Amygdala (tissue), 56 donors: Measurements from ENCODE around the gene FGF12.
"Not testable (repeated sequence)": the region's sequence is repeated elsewhere in the genome, so short reads cannot be mapped to it uniquely, and the experiment has no call there.

Experiments used
- DNase-seq, 56 donors: peaks; one replicate each; lab custom pipeline; 2025; lab: John Stamatoyannopoulos, UW

The FGF12 gene

GRCh38 chr3:192727032-192727847 lies at the start of gene FGF12:
FGF12 (minus strand) TSS chr3:192727541.
- DNase-seq = peak; percentile 11 to 91 (median 72)

- DNase-seq = not testable (repeated sequence)
These were observed 47.0 kb upstream of the FGF12 start for GRCh38 chr3:192774341-192774740.

GRCh38 chr3:192772240-192772894 lies 45.0 kb upstream of the FGF12 start:
- DNase-seq = peak in 23 of 56 donors; percentile 2 to 56 (median 26)

- no peak for DNase-seq
These were observed 31.3 kb upstream of the FGF12 start for GRCh38 chr3:192758654-192759053.

GRCh38 chr3:192751148-192751547 lies 23.8 kb upstream of the FGF12 start:
- DNase-seq = no peak

- no peak for DNase-seq
These were observed 22.9 kb upstream of the FGF12 start for GRCh38 chr3:192750201-192750600.

GRCh38 chr3:192747746-192748145 lies 20.4 kb upstream of the FGF12 start:
- DNase-seq = peak in 9 of 56 donors; percentile 1 to 71 (median 13)

GRCh38 chr3:192747145-192747544 lies 19.8 kb upstream of the FGF12 start:
- DNase-seq = no peak

- DNase-seq = no peak
These were observed 17.8 kb upstream of the FGF12 start for GRCh38 chr3:192745150-192745549.

GRCh38 chr3:192744604-192745003 lies 17.3 kb upstream of the FGF12 start:
- DNase-seq = not testable (repeated sequence)

- peak in 1 of 56 donors; percentile 1 for DNase-seq
These were observed 10.2 kb upstream of the FGF12 start for GRCh38 chr3:192737506-192737905.

GRCh38 chr3:192731233-192731632 lies 3.9 kb upstream of the FGF12 start:
- no peak for DNase-seq

GRCh38 chr3:192726385-192726784 lies 956 bp downstream of the FGF12 start:
- DNase-seq = no peak

- no peak for DNase-seq
These were observed 7.4 kb downstream of the FGF12 start for GRCh38 chr3:192719964-192720363.

GRCh38 chr3:192718156-192718555 lies 9.2 kb downstream of the FGF12 start:
- DNase-seq = no peak

- no peak for DNase-seq
These were observed 12.2 kb downstream of the FGF12 start for GRCh38 chr3:192715126-192715525.

- not testable (repeated sequence) for DNase-seq
These were observed 16.2 kb downstream of the FGF12 start for GRCh38 chr3:192711126-192711525.

- DNase-seq = no peak
These were observed 17.0 kb downstream of the FGF12 start for GRCh38 chr3:192710366-192710765.

GRCh38 chr3:192706272-192706671 lies 21.1 kb downstream of the FGF12 start:
- DNase-seq = no peak

- no peak for DNase-seq
These were observed 26.5 kb downstream of the FGF12 start for GRCh38 chr3:192700885-192701284.

- no peak for DNase-seq
These were observed 30.3 kb downstream of the FGF12 start for GRCh38 chr3:192696943-192697587.
